ENCODE data around the gene ANKMY1.

The ANKMY1 gene

DNA sequence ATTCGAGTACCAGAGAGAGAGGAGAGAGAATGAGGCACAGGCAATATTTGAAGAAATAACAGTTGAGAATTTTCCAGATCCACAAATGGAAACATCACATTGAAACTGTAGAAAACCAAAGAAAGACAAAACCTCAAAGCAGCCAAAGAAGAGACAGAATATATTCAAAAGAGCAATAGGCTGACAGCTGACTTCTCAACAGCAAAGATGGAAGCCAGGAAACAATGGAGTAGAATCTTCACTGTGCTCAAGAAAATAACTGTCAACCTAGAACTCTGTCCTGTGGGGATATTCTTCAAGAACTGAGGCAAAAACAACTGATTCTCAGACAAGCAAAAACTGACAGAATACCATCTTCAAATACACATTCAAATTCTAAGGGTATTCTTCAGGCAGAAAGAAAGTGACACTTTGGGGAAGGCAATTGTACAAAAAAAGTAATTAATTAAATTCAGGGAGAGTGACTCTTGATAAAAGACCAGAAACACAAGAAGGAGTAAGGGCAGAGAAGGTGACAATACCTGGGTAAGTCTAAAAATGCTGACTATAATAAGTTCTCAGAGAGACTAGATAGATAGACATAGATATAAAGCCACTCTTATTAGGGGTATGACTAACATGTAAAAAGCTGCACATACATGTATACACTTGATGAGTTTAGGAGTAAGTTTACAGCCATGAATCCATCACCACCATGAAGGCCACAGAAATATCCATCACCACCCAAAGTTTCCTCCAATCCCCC is 25.6 kb downstream of the ANKMY1 start:
- no peak overlapping the region for H3K9ac ChIP-seq (ENCODE audit: low read depth, low read length)
- H3K9me3 ChIP-seq (ENCODE audit: insufficient read depth, low read depth, low read length): peaks cover 40% of the 10 kb centered on the region
- no peaks in the 10 kb centered on the region for H3K27me3 ChIP-seq (ENCODE audit: insufficient read depth, low read length)
- no peak overlapping the region for H3K4me3 ChIP-seq (ENCODE audit: low read length)
- 91% methylated on average over 1 of the region's 1 CpG for WGBS
- no peak overlapping the region for H3K27ac ChIP-seq (ENCODE audit: low read depth, low read length)
- H3K4me1 ChIP-seq (ENCODE audit: insufficient read depth, low read length): 0 out of 2 replicates have a peak, but pooled peaks cover 2% of the 10 kb centered on the region
- peaks cover 4% of the 10 kb centered on the region; the same call in 1 of the 2 replicates for H3K36me3 ChIP-seq (ENCODE audit: insufficient read depth, low read length)

DNA sequence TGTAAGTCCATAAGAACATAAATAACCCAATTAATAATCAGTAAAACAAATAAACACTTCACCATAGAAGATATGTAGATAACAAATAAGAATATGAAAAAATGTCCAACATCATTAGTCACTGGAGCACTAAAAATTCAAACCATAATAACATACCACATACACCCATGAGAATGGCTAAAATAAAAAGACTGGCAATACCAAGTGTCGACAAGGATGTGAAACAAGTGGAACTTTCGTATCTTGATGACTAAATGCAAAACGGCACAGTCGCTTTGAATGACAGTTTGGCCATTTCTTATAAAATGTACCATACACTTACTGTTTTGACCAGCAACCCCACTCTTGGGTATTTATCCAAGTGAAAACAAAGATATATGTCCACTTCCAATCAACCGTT is 26.8 kb downstream of the ANKMY1 start:
- H3K9me3 ChIP-seq (ENCODE audit: insufficient read depth, low read depth, low read length): peaks cover 48% of the 10 kb centered on the region
- H3K4me1 ChIP-seq (ENCODE audit: insufficient read depth, low read length): no peaks in the 10 kb centered on the region
- H3K27ac ChIP-seq (ENCODE audit: low read depth, low read length): no peak overlapping the region
- H3K4me3 ChIP-seq (ENCODE audit: low read length): no peak overlapping the region
- no peaks in the 10 kb centered on the region for H3K27me3 ChIP-seq (ENCODE audit: insufficient read depth, low read length)
- 97% methylated on average over 4 of the region's 5 CpGs for WGBS
- no peak overlapping the region for H3K9ac ChIP-seq (ENCODE audit: low read depth, low read length)
- peaks cover 4% of the 10 kb centered on the region; the same call in 1 of the 2 replicates for H3K36me3 ChIP-seq (ENCODE audit: insufficient read depth, low read length)

DNA sequence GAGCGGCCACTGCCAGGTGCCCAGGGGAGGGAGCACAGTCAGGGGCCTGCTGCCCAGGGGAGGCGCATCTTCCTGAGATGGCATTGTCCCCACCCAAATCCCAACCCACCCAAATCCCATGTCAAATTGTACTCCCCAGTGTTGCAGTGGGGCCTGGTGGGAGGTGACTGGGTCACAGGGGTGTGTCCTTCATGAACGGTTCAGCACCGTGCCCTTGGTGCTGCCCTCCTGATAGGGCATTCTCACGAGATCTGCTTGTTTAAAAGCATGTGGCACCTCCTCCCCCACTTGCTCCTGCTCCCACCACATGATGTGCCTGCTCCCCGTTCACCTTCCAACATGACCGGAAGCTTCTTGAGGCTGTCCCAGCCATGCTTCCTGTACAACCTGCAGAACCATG is 27.6 kb downstream of the ANKMY1 start:
- Histone ChIP-seq H3K9ac (ENCODE audit: low read depth, low read length) (no peak overlapping the region), H3K4me1 (ENCODE audit: insufficient read depth, low read length) (no peaks in the 10 kb centered on the region), H3K27me3 (ENCODE audit: insufficient read depth, low read length) (no peaks in the 10 kb centered on the region), H3K27ac (ENCODE audit: low read depth, low read length) (no peak overlapping the region), H3K9me3 (ENCODE audit: insufficient read depth, low read depth, low read length) (peaks cover 57% of the 10 kb centered on the region), H3K36me3 (ENCODE audit: insufficient read depth, low read length) (peaks cover 4% of the 10 kb centered on the region; the same call in 1 of the 2 replicates), H3K4me3 (ENCODE audit: low read length) (no peak overlapping the region)
- 95% methylated on average over 7 of the region's 7 CpGs for WGBS

DNA sequence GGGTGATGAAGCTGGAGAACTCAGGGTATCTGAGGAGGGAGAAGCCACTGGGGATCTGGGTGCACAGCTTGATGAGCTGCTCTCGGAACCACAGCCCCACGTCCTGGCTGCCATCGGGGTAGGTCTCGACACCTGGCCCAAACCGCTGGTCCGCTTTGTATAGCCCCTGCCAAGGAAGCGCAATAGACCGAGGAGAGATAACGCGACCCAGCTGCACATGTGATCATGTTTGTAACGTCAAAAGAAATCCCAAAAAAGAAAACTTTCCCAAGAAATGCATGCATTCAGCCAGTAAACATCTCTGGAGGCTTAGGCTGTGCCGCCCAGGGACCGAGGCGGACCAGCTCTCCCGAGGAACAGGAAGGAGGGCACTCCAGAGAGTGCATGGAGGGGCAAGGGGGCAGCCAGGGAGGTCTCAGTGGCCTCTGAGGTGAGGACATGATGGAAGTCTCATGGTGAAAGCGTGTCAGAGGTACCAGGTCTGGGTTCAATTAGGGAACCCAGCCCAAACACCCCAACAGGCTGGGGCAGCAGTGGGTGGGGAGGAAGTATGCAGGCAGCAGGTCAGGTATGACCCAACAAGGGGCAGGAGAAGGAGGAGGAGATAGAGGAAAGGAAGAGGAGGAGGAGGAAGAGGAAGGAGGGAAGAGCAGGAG is 28.3 kb downstream of the ANKMY1 start:
- H3K9ac ChIP-seq (ENCODE audit: low read depth, low read length): no peak overlapping the region
- no peaks in the 10 kb centered on the region for H3K4me1 ChIP-seq (ENCODE audit: insufficient read depth, low read length)
- peaks cover 63% of the 10 kb centered on the region for H3K9me3 ChIP-seq (ENCODE audit: insufficient read depth, low read depth, low read length)
- no peaks in the 10 kb centered on the region for H3K27me3 ChIP-seq (ENCODE audit: insufficient read depth, low read length)
- H3K27ac ChIP-seq (ENCODE audit: low read depth, low read length): no peak overlapping the region
- peaks cover 4% of the 10 kb centered on the region; the same call in 1 of the 2 replicates for H3K36me3 ChIP-seq (ENCODE audit: insufficient read depth, low read length)
- H3K4me3 ChIP-seq (ENCODE audit: low read length): no peak overlapping the region
- WGBS: 97% methylated on average over 16 of the region's 16 CpGs

DNA sequence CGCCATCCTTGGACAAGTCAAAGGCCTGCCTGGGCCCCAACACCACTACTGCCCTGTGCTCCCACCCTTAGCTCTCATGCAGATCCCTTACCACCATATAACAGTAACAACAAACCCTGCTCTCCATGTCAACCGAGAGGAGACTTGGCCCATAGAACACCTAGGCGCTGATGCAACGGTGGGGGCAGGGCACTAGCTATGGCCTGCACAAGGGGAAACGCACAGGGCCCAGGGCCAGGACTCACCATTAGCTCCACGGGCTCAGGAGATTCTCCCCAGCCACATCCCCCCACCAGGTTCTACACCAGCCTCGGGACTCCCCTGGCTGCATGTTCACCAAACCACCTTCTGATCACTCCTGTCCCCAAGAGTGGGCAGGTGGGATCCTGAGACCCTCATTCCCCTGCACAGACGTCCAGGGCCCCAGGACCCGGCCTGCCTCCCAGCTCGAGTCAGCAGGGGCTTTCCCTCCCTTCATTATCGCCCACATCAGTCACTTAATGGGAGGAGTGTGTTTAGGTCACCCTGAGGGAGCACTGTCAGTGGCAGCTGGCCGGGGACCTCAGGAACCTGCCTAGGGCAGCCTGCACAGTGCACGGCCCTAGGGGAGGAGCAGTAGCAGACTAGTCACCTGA is 29.3 kb downstream of the ANKMY1 start:
- Histone ChIP-seq H3K27ac (ENCODE audit: low read depth, low read length) (no peak overlapping the region), H3K36me3 (ENCODE audit: insufficient read depth, low read length) (peaks cover 6% of the 10 kb centered on the region; the same call in 1 of the 2 replicates)
- WGBS: 96% methylated on average over 13 of the region's 13 CpGs

DNA sequence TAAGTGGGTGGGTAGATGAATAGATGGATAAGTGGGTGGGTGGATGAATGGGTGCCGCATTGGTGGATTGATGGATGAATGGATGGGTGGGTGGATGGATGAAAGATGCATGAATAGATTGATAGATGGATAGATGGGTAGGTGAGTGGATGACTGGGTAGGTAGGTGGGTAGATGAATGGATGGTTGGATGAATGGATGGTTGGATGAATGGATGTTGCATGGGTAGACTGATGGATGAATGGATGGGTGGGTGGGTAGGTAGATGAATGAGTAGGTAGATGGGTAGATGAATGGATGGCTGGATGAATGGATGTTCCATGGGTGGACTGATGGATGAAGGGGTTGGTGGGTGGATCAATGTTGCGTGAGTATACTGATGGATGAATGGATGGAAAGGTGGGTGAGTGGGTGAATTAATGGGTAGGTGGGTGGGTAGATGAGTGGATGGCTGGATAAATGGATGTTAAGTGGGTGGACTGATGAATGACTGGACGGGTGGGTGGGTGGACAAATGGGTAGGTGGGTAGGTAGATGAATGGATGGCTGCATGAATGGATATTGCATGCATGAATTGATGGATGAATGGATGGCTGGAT is 30.5 kb downstream of the ANKMY1 start:
- WGBS: 80% methylated on average over 3 of the region's 3 CpGs
- H3K9me3 ChIP-seq (ENCODE audit: insufficient read depth, low read depth, low read length): peaks cover 48% of the 10 kb centered on the region
- peaks cover 5% of the 10 kb centered on the region; the same call in 1 of the 2 replicates for H3K36me3 ChIP-seq (ENCODE audit: insufficient read depth, low read length)

More for the DNA sequence above, 29.3 kb downstream of the ANKMY1 start:
- Histone ChIP-seq H3K9me3 (ENCODE audit: insufficient read depth, low read depth, low read length) (peaks cover 57% of the 10 kb centered on the region), H3K9ac (ENCODE audit: low read depth, low read length) (no peak overlapping the region), H3K4me1 (ENCODE audit: insufficient read depth, low read length) (no peaks in the 10 kb centered on the region), H3K4me3 (ENCODE audit: low read length) (no peak overlapping the region), H3K27me3 (ENCODE audit: insufficient read depth, low read length) (no peaks in the 10 kb centered on the region)

DNA sequence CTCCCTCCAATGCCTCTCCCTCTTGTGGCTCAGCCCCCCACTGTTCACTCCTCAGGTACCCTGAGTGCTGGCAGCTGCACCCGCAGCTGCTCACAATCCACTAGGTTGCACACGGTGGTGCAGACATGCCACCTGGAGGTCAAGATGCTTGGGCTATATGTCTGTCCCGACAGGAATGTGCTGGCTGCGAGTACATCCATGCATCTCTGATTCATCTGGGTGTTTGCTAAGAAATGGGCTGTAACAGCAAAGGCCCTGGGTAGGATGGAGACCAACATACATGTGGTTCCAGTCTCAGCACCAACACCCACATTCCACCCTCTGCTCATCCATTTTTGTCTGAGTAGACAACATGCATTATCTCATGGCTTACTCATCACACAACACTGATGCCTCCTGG is 31.3 kb downstream of the ANKMY1 start:
- Histone ChIP-seq H3K27ac (ENCODE audit: low read depth, low read length) (no peak overlapping the region), H3K4me3 (ENCODE audit: low read length) (no peak overlapping the region), H3K9ac (ENCODE audit: low read depth, low read length) (no peak overlapping the region), H3K4me1 (ENCODE audit: insufficient read depth, low read length) (no peaks in the 10 kb centered on the region), H3K9me3 (ENCODE audit: insufficient read depth, low read depth, low read length) (peaks cover 42% of the 10 kb centered on the region), H3K27me3 (ENCODE audit: insufficient read depth, low read length) (no peaks in the 10 kb centered on the region), H3K36me3 (ENCODE audit: insufficient read depth, low read length) (peaks cover 4% of the 10 kb centered on the region; the same call in 1 of the 2 replicates)
- WGBS: 71% methylated on average over 4 of the region's 4 CpGs

More for the DNA sequence above, 30.5 kb downstream of the ANKMY1 start:
- Histone ChIP-seq H3K27ac (ENCODE audit: low read depth, low read length) (no peak overlapping the region), H3K4me1 (ENCODE audit: insufficient read depth, low read length) (no peaks in the 10 kb centered on the region), H3K27me3 (ENCODE audit: insufficient read depth, low read length) (no peaks in the 10 kb centered on the region), H3K4me3 (ENCODE audit: low read length) (no peak overlapping the region), H3K9ac (ENCODE audit: low read depth, low read length) (no peak overlapping the region)

DNA sequence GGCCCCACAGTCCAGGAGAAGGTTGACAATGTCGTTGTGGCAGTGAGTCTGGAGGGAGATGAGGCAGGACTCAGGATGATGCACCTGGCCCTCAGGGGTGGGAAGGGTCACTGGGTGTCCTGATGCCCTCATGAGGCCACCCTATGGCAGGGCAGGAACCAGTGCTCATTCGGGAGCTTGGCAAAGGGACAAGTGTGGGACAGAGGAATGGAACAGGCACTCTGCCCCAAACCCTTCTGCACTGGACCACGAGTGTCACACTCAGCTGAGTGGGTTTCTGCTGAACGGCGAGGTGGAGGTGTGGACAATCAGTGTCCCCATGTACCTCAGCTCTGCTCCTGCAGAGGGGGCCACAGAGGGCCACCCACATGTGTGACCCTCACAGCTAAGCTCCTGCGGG is 32.0 kb downstream of the ANKMY1 start:
- Histone ChIP-seq H3K27ac (ENCODE audit: low read depth, low read length) (no peak overlapping the region), H3K4me1 (ENCODE audit: insufficient read depth, low read length) (no peaks in the 10 kb centered on the region), H3K27me3 (ENCODE audit: insufficient read depth, low read length) (peaks cover 2% of the 10 kb centered on the region), H3K9me3 (ENCODE audit: insufficient read depth, low read depth, low read length) (peaks cover 34% of the 10 kb centered on the region), H3K9ac (ENCODE audit: low read depth, low read length) (no peak overlapping the region), H3K36me3 (ENCODE audit: insufficient read depth, low read length) (0 out of 2 replicates have a peak, but pooled peaks cover 4% of the 10 kb centered on the region), H3K4me3 (ENCODE audit: low read length) (no peak overlapping the region)
- 94% methylated on average over 6 of the region's 6 CpGs for WGBS

DNA sequence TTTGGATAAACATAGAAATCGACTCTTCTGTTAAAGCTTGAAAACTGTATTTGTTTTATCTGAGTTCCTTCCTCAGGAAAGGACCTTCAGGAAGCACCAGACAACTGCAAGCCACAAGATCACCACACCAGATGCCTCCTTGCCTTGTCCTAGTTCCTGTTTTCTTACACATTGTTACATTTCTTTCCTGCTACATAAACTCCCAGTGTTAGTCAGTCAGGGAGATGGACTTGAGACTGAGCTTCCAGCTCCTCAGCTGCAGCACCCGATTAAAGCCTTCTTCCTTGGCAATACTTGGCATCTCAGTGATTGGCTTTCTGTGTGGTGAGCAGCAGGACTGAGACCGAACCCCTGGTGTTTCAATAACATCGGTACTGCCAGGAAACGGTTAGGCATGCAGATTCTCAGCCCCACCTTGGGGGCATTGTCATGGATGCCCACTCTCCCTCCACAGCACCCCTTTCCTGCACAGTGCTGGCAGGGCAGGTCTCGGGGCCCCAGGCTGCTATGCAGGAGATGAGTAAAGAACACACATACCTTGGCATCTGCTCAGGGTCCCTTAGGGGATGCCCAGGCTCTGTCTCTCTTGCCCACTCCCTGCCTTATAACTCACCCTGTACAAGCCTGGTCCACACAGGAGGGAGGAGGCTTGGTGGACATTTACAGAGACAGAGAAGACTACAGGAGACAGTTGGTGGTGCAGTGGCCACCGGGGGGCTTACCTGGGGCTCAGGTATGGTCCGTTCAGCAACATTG is 32.6 kb downstream of the ANKMY1 start:
- WGBS: 84% methylated on average over 8 of the region's 8 CpGs
- H3K9ac ChIP-seq (ENCODE audit: low read depth, low read length): no peak overlapping the region
- peaks cover 29% of the 10 kb centered on the region for H3K9me3 ChIP-seq (ENCODE audit: insufficient read depth, low read depth, low read length)
- 0 out of 2 replicates have a peak, but pooled peaks cover 4% of the 10 kb centered on the region for H3K36me3 ChIP-seq (ENCODE audit: insufficient read depth, low read length)
- H3K4me3 ChIP-seq (ENCODE audit: low read length): no peak overlapping the region
- H3K27ac ChIP-seq (ENCODE audit: low read depth, low read length): no peak overlapping the region
- peaks cover 9% of the 10 kb centered on the region for H3K27me3 ChIP-seq (ENCODE audit: insufficient read depth, low read length)
- no peaks in the 10 kb centered on the region for H3K4me1 ChIP-seq (ENCODE audit: insufficient read depth, low read length)

DNA sequence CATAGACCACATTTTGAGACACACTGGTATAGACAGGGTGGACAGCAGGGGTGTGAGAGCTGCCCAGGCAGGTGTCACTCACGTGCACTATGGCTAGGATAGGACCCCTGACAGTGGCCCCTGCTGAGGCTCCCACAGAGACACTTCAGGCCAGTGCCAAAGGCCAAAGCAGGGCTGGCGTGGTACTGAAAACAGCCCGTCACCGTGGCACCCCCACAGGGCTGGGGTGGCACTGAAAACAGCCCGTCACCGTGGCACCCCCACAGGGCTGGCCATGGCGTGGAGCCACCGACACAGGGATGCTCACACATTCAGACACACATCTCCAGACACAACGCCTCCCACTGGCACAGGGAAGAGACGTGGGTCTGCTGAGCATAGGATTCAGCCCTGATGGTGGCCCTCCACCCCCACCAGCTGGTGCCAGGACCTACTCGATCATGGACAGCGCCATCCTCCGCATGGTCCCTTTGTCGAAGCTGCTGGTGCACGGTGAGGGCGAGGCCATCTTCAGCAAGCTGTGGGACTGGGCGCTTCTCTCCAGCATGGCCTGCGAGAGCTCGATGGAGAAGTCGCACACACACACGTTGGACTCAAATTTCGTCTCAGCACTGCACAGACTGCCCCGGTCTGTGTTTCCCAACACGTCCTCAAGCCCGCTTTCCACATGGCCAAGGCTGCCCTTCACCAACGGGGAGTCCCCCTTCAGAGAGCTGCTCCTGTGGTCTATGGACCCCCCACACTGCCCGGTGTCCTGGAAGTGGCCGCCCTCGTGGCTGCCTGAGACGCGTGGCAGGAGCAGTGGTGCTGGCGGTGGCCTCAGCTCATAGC is 34.1 kb downstream of the ANKMY1 start:
- no peak overlapping the region for H3K27ac ChIP-seq (ENCODE audit: low read depth, low read length)
- H3K27me3 ChIP-seq (ENCODE audit: insufficient read depth, low read length): peaks cover 23% of the 10 kb centered on the region
- H3K9me3 ChIP-seq (ENCODE audit: insufficient read depth, low read depth, low read length): peaks cover 29% of the 10 kb centered on the region
- no peak overlapping the region for H3K4me3 ChIP-seq (ENCODE audit: low read length)
- H3K4me1 ChIP-seq (ENCODE audit: insufficient read depth, low read length): no peaks in the 10 kb centered on the region
- 0 out of 2 replicates have a peak, but pooled peaks cover 4% of the 10 kb centered on the region for H3K36me3 ChIP-seq (ENCODE audit: insufficient read depth, low read length)
- WGBS: 95% methylated on average over 32 of the region's 32 CpGs
- H3K9ac ChIP-seq (ENCODE audit: low read depth, low read length): no peak overlapping the region

All from HUES64 (cell line).